ENCODE data around the gene PTRH1. TPM values are rescaled to one million over a fixed set of nuclear protein-coding genes. Genes with fewer than 3 reads are reported as not detected.

Gene PTRH1
- total and polyA plus RNA-seq, 2 of the 4 experiments (the other 2 are of a cell fraction): 5.4 to 14.8 TPM

DNA sequence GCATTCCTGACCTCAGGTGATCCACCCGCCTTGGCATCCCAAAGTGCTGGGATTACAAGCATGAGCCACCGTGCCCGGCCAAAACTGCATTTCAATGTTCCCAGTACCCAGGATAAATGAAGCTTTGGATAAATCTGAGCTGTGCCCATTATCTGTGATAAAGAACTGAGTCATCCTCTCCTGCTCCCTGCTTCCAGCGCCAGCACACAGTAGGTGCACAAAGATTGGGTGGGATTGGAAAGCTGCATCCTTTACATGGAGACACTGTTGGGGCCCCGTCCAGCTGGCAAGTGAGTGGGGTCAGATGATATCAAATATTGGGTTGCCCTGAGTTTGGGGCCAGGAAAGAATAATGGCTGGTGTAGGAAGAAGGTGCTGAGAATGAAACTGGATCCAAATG is 45.6 kb upstream of the PTRH1 start:
- no peaks in the 10 kb centered on the region for H3K9me1 ChIP-seq (ENCODE audit: insufficient read depth, low read length)
- no peak overlapping the region for H2AK5ac ChIP-seq (ENCODE audit: low read depth, low read length)
- no peak overlapping the region for H3K14ac ChIP-seq (replicated peaks; ENCODE audit: low read depth, low read length)
- intact Hi-C loops (cut with micrococcal nuclease) (no loop called here), dilution Hi-C loops (cut with HindIII; ENCODE audit: low sequenced_read_pairs, unreplicated experiment) (no loop called here), in situ Hi-C loops (cut with MboI; ENCODE audit: low sequenced_read_pairs) (no loop called here)
- H2AFZ ChIP-seq (replicated peaks; ENCODE audit: low read length, poor library complexity): no peak overlapping the region
- H3K4ac ChIP-seq (ENCODE audit: low read depth, low read length): no peak overlapping the region
- H2BK120ac ChIP-seq (ENCODE audit: low read depth, low read length): no peak overlapping the region
- no TSS peak for BruUV-seq (replicated peaks)
- no peak overlapping the region for H3K9ac ChIP-seq (ENCODE audit: low read depth, low read length)
- H4K20me1 ChIP-seq (ENCODE audit: insufficient read depth, low read length): no peaks in the 10 kb centered on the region
- no peak overlapping the region for H4K91ac ChIP-seq (ENCODE audit: insufficient read depth, low read depth, low read length)
- H3K56ac ChIP-seq (ENCODE audit: extremely low read depth, insufficient read depth, low read length): no peak overlapping the region
- peaks cover 39% of the 10 kb centered on the region for H3K27me3 ChIP-seq (ENCODE audit: control insufficient read depth, insufficient read depth, low read length)
- no peaks in the 10 kb centered on the region for H3K79me1 ChIP-seq (ENCODE audit: low read depth in 1 of 2, low read length in 2 of 2)
- WGBS, 2 experiments (ENCODE audit: extremely low coverage in 2 of 2, insufficient read length in 1 of 2): 57% methylated on average over 1 of the region's 5 CpGs; no CpG with 5 or more reads in 1 of the 2 experiments
- no peak overlapping the region for H4K5ac ChIP-seq (ENCODE audit: low read depth, low read length)
- no peaks in the 10 kb centered on the region for H3K9me3 ChIP-seq (ENCODE audit: control insufficient read depth, insufficient read depth, low read length)
- TF ChIP-seq MXI1 (IDR thresholded peaks at IDR 0.05; ENCODE audit: borderline replicate concordance, low read depth, low read length): no peak
- TF ChIP-seq, protein P1, sequence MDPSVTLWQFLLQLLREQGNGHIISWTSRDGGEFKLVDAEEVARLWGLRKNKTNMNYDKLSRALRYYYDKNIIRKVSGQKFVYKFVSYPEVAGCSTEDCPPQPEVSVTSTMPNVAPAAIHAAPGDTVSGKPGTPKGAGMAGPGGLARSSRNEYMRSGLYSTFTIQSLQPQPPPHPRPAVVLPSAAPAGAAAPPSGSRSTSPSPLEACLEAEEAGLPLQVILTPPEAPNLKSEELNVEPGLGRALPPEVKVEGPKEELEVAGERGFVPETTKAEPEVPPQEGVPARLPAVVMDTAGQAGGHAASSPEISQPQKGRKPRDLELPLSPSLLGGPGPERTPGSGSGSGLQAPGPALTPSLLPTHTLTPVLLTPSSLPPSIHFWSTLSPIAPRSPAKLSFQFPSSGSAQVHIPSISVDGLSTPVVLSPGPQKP (IDR thresholded peaks at IDR 0.05; ENCODE audit: borderline replicate concordance, low read depth, low read length): no peak
- H2BK15ac ChIP-seq (ENCODE audit: low read depth, low read length): no peak overlapping the region
- H3K23ac ChIP-seq (ENCODE audit: low read depth, low read length): no peak overlapping the region
- no peaks in the 10 kb centered on the region for H3K4me1 ChIP-seq (ENCODE audit: control insufficient read depth, insufficient read depth, low read length)
- H3K36me3 ChIP-seq (ENCODE audit: control insufficient read depth, insufficient read depth, low read length): no peaks in the 10 kb centered on the region
- ChIA-PET POLR2A (ENCODE audit: unreplicated experiment) (no interaction called here), CTCF (no interaction called here)
- H3K18ac ChIP-seq (ENCODE audit: low read depth, low read length): no peak overlapping the region
- ATAC-seq (ENCODE audit: low read depth) (no peak), DNase-seq (no peak)
- H2AK9ac ChIP-seq (replicated peaks; ENCODE audit: low read depth, low read length, poor library complexity): no peak overlapping the region
- no peak overlapping the region for H2BK5ac ChIP-seq (ENCODE audit: low read depth, low read length, poor library complexity, severe bottlenecking)
- H2BK20ac ChIP-seq (ENCODE audit: low read depth, low read length): no peak overlapping the region
- H4K8ac ChIP-seq (ENCODE audit: low read depth in 2 of 2, low read length in 2 of 2): no peak overlapping the region
- no peak overlapping the region for H3K27ac ChIP-seq (ENCODE audit: insufficient read depth, low read length)
- H3K4me2 ChIP-seq (ENCODE audit: low read depth, low read length): no peak overlapping the region
- H3K4me3 ChIP-seq (ENCODE audit: insufficient read depth, low read depth, low read length): no peak overlapping the region

All from IMR-90 (cell line).